ENCODE results near the gene CROCC2.

The CROCC2 gene

GRCh38 chr2:240946046-240946445, 39.9 kb downstream of the CROCC2 start:
- FAIRE-seq = no peak

- FAIRE-seq = no peak
Measured at GRCh38 chr2:240946654-240947053, 40.5 kb downstream of the CROCC2 start.

DNA sequence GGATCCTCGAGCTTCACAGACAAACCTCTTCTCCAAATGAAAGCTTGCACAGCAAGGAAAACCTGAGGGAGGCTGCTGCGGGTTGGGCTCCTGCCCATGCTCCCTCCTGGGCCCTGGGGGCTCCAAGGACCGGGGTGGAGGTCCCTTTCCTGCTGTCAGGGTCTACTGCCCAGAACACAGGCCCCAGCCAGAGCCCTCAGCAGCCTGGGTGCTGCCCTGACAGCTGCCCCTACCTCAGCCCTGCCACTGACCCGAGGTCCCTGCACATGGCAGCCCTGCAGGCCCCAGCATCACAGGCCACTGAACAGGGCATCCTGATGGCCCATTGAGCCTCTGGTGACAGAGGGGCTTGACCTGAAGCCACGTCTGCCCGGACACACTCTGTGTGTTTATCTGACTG, 41.0 kb downstream of the CROCC2 start:
- no peak for FAIRE-seq

- FAIRE-seq = no peak
Measured at GRCh38 chr2:240947607-240948006, 41.5 kb downstream of the CROCC2 start.

GRCh38 chr2:240948086-240948485, 42.0 kb downstream of the CROCC2 start:
- no peak for FAIRE-seq

GRCh38 chr2:240948905-240949790, 43.0 kb downstream of the CROCC2 start:
- FAIRE-seq = no peak

- no peak for FAIRE-seq
Measured at GRCh38 chr2:240949791-240950705, 43.9 kb downstream of the CROCC2 start.

DNA sequence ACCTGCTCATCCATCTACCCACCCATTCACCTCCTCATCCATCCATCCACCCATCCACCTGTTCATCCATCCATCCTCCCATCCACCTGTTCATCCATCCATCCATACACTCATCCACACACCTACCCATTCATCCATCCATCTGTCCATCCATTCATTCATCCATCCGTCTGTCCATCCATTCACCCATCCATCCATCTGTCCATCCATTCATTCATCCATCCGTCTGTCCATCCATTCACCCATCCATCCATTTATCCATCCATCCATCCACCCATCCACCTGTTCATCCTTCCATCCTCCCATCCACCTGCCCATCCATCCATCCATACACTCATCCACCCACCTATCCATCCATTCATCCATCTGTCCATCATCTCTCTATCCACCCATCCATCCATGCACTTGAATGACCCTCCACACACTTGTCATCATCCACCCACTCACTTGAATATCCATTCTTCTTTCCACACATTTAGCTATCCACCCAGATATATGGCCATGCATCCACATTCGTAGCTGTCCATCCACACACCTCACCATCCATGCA, 45.0 kb downstream of the CROCC2 start:
- FAIRE-seq = no peak

- no peak for FAIRE-seq
Measured at GRCh38 chr2:240952496-240953246, 46.5 kb downstream of the CROCC2 start.

GRCh38 chr2:240953426-240954410, 47.6 kb downstream of the CROCC2 start:
- FAIRE-seq = no peak

DNA sequence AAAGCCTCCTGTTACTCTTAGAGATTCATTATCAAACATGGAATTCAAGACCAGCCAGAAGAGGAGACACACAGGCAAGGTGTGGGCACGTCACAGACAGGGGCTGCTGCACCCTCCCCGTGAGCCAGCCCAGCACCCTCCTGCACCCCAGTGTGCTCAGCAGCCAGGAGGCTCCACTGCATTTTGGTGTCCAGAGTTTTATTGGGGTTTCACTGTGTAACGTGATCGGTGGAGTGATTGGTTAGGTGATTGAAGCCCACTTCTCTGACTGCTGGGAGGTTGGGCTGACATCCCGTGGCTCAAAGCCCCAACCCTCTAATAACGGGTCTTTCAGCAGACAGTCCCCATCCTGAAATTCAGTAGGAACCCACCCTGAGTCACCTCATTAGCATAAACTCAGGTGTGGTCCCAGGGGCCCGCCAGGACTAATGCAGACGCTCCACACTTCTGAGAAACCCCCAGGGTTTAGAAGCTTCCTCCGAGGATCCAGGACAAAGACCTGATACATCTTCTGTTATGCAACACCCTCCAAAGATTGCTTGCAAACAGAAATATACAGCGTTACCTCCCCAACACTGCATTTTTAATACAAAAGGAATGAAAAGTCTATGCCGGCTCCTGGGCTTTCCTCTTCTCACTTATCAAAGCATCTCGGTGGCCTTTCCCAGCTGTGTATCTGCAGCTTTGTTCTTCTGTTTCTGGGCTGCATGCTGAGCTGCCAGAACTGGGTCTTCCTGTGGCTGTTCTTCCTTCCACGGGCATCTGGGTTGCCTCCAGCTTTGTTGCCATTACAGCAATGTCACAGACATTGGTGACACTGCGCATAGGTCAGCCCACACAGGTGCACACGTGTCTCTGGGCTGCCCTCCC, 48.5 kb downstream of the CROCC2 start:
- no peak for FAIRE-seq

DNA sequence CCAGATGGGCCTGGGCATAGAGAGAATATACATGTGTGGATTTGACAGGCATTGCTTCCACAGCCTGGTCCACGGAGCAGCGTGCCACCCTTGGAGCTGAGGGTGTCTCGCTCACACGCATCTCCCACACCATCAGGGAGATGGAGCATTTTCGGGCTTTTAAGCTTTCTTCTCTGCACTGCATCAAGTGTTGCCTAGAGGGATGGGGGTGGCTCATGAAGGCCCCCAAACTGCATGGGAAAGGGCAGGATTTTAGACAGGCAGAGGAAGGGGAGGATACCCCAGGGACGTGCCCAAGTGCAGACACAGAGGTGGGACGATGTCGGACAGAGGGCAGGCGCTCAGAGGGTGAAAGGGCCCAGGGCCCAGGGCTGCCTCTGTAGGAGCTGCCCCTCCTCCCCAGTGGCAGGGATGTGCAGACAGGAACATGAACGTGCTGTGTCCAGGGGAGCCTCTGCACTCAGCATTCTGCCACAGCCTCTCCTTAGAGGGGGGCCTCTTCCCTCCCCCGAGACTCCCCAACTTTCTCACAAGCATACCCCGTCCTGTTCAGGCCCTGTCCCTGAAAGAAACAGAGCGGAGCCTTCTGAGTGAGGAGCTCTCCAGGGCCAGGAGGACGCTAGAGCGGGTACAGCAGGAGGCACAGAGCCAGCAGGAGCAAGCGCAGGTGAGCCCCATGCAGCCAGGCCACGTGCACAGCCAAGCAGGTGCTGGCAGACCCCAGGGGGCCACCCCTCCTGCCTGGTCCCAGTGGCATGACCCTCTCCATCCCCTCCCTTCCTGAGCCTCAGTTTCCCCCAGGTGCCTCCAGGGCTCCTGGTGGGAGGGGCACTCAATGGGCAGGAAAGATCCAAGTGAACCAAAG, 49.4 kb downstream of the CROCC2 start:
- no peak for FAIRE-seq

DNA sequence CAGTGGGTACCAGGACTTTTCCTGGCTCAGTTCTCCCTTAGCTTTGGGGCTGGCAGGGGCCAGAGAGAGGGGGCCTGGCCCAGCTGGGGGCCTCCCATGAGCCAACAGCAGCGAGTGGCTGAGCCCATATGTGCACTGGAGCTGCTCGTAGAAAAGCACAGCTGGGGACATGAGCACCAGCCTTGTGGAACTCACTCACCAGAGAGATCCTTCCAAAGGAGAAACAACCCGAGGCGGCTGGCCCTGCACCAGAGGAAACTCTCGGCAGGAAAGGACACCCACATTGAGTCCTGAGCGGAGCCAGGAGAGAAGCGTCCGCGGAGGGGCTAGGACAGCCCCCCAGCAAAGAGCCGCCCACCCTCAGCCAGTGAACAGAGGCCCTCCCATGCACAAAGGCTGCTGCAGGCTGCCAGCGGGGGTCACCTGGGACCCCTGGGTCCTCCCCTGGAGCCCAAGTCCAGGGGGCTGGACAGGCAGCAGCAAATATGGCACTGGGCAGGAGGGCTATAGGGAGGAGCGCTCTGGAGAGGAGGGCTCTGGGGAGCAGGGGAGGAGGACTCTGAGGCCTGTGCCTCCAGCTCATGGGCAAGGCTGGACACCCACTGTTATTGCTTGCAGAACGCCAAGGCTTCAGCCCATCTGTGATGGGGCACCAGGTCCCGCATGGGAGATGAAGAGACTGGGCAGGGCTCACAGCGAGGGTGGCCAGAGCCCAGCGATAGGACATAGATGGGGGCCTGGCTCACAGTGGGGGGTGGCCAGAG, 50.2 kb downstream of the CROCC2 start:
- no peak for FAIRE-seq

GRCh38 chr2:240956935-240957655, 51.0 kb downstream of the CROCC2 start:
- FAIRE-seq = no peak

DNA sequence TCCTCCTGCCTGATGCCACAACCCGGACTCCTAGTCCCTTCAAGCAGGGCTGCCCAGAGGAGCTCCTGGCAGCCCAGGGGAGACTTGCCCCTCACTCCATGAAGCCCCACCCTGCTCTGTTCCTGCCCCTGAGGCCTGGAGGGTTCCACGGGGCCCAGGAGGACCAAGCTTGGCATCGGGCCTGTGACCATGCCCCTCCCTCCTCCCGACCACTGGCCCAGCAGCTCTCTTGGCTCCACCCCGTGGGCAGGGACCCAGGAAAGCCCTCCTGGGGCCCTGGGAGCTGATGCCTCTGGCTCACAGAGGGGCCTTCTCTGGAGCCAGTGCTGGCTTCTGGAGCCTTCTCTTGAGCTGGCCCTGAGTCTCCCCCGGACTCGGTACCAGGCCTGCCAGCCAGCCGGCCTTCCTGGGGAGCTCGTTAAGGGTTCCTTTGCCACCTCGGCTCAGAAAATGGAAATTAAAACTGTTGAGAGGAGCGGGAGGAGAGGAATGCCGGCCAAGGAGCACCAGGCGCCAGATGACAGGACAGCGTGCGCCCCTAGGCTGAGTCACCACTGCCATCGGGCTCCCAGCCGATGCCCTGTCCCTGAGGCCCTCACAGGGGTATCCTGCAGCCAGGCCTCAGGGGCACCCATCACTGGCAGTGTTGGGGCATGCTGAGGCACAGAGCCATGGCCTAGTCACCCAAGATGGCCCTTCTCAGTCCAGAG, 51.7 kb downstream of the CROCC2 start:
- no peak for FAIRE-seq

GRCh38 chr2:240958366-240959213, 52.5 kb downstream of the CROCC2 start:
- FAIRE-seq = no peak

Measured in A204.1 (cell line).